Stimulated activated naive CD4-positive, alpha-beta T cell (primary cell): Measurements from ENCODE around the gene SUSD1.
A peak's percentile ranks its signal among the peaks of the same experiment; 100 is the strongest.
"Not testable (repeated sequence)": the region's sequence is repeated elsewhere in the genome, so short reads cannot be mapped to it uniquely, and the experiment has no call there.

ENCODE experiments used
- DNase-seq, 6 experiments: peaks; one replicate each; lab custom pipeline; 2025; lab: John Stamatoyannopoulos, UW

SUSD1 gene

GRCh38 chr9:112129246-112129645 is 45.9 kb downstream of the SUSD1 start:
- DNase-seq: no peak

- DNase-seq: not testable (repeated sequence)
These were observed 46.7 kb downstream of the SUSD1 start for GRCh38 chr9:112128399-112128798.

GRCh38 chr9:112127281-112127680 is 47.8 kb downstream of the SUSD1 start:
- DNase-seq: no peak

- no peak for DNase-seq
These were observed 49.1 kb downstream of the SUSD1 start for GRCh38 chr9:112125951-112126388.

GRCh38 chr9:112124156-112124555 is 50.9 kb downstream of the SUSD1 start:
- no peak for DNase-seq

GRCh38 chr9:112121633-112122032 is 53.5 kb downstream of the SUSD1 start:
- no peak for DNase-seq

GRCh38 chr9:112120439-112120925 is 54.6 kb downstream of the SUSD1 start:
- DNase-seq: no peak

GRCh38 chr9:112120030-112120341 is 55.1 kb downstream of the SUSD1 start:
- DNase-seq: no peak

- no peak for DNase-seq
These were observed 55.7 kb downstream of the SUSD1 start for GRCh38 chr9:112119225-112120029.

- no peak for DNase-seq
These were observed 57.1 kb downstream of the SUSD1 start for GRCh38 chr9:112118009-112118408.

GRCh38 chr9:112115970-112116753 is 58.9 kb downstream of the SUSD1 start:
- DNase-seq: no peak

GRCh38 chr9:112115109-112115508 is 60.0 kb downstream of the SUSD1 start:
- DNase-seq: no peak

- peak in 4 of 6 experiments; percentile 8 to 32 (median 18) for DNase-seq
These were observed 62.0 kb downstream of the SUSD1 start for GRCh38 chr9:112112941-112113681.

GRCh38 chr9:112112519-112112918 is 62.6 kb downstream of the SUSD1 start:
- no peak for DNase-seq

- no peak for DNase-seq
These were observed 63.6 kb downstream of the SUSD1 start for GRCh38 chr9:112111461-112111860.

- DNase-seq: no peak
These were observed 64.4 kb downstream of the SUSD1 start for GRCh38 chr9:112110777-112111113.

GRCh38 chr9:112110094-112110776 is 64.9 kb downstream of the SUSD1 start:
- DNase-seq: no peak

GRCh38 chr9:112104901-112105300 is 70.2 kb downstream of the SUSD1 start:
- no peak for DNase-seq

- no peak for DNase-seq
These were observed 70.7 kb downstream of the SUSD1 start for GRCh38 chr9:112104401-112104800.

- no peak for DNase-seq
These were observed 71.7 kb downstream of the SUSD1 start for GRCh38 chr9:112103405-112103804.

- peak; percentile 37 to 84 (median 48) for DNase-seq
These were observed 77.1 kb downstream of the SUSD1 start for GRCh38 chr9:112097712-112098688.
